ENCODE measurements around the gene BCL11A. TPM values are rescaled to one million over a fixed set of nuclear protein-coding genes. Genes with fewer than 3 reads are reported as not detected.

BCL11A gene
- polyA plus RNA-seq, 1 donor, result 15.1 TPM

DNA sequence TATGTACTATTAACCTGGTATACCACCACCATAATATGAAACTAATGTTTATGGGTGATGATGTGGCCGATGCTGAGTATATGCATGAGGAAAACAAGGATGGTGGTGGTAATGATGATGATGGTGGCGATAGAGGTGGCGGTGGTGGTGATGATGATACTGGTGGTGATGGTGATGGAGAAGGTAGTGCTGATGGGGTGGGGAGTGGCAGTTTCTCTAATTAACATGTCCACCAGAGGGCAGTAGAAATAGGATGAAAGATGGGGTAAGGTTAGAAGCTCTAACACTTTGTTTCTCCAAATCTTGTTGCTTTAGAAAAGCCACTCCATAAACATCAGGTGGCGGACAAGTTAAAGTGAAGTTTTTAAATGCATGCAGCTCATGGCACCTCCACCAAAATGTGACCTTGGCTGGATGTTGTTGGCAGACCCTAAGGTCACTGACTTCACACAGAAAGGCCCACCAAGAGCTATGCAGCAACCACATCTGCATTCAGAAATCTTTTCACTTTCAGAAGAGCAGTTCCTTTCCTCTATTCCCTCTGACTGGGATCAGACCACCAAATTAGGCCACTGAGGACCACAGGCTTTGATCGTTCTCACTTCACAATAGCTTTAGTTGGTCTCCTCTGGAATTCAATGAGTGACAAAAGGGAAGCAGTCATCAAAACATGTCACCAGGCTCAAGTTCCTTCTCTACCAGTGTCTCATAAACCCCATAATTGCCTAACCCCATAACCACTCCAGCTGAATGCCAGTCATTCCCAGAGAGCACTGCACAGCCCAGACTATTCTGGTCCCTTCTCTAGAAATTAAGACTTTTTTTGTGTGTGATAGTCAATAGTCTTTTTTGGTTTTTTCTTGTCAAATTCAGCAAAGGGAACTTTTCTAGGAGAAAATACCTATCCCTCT, 7.5 kb upstream of the BCL11A start:
- DNase-seq, result no peak

DNA sequence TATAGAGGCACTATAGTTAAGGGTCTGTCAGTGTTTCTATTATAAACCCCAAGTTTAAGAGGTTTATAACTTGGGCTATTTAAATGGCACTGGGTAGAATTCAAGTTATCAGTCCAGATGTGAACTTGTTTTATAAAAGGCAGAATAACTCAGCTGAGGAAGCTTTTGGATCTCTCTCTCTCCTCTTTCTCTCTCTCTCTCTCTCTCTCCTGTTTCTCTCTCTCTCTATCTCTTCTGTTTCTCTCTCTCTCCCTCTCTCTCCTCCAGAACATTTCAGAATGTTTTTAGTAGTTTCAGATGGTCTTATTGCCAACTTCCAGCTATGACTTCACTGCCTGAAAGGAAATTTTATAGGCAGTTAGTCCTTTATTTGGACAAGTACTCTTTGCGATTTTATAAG, 6.4 kb upstream of the BCL11A start:
- DNase-seq, result no peak

DNA sequence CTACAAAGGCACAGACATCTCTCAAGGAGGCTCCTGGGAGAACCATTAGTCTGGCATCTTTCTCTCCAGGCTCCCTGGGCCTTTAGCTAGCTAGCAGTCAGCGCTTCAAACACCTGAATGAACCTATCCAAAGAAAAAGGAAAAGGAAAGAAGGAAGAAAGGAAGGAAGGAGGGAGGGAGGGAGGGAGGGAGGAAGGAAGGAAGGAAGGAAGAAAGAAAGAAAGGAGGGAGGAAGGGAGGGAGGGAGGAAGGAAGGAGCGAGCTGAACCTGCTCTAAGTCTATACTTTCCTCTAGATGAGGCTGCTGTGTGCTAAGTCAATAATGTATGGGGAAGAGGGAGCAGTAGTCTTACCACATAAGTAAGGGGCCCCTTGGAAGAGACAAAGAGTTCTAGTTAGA, 5.1 kb upstream of the BCL11A start:
- DNase-seq, result no peak

DNA sequence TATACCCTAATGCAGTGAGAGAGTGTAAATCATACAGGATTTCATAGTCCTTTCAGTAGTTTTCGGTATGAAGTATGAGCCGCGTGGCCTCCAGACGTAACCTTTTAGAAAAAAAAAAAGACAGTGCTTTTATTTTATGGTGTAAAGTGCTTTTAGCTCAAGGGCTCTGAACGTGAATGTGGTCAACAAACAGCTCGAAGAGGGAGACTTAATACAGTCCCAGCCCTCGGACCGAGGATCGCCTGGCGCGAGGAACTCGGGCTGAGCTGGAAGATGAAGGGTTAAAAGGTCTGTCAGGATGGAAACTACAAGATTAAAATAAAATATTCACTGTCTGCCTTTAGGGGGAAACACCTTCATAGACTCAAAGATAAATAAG, 4.0 kb upstream of the BCL11A start:
- no peak for DNase-seq

DNA sequence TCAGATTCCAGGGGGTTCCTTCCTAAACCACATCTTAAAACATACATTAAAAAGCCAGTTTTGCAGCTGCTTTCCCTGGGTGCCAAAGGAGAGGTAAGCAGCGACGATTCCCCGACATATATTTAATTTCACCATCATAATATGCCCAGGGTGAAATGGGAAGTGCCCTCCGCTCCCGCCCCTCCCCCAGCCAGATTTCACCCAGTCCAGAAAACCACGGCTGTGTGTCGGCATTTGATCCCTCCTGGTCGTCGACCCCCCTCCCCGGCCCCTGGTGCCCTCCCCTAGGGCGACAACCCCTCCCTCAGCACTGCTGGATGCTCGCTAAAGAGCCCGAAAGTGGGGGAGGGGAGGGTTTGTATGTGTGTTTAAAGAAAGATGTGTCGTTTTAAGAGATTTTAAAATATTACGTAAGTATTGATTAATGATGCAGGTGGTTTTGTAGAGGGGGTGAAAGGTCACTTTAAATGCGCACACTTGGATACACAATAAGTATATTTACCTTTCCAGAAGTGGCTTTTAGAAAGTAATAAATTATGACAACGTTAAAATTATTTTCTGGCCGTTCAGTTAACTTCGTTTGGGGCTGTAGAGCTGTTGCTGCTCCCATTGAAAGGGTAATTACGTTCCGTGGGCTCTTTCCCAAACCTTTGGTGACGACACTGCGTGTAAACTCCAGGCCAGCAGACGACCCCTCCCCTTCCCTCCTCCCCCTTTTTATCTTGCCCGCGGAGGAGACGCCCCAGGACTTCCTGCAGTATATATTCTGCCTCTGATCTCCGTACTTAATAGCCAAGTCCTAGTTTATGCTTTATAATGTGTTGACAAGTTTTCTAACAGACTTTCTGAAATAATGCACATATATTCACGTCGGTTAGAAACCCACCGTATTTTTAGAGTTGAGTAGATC, 3.4 kb upstream of the BCL11A start:
- no peak for DNase-seq

DNA sequence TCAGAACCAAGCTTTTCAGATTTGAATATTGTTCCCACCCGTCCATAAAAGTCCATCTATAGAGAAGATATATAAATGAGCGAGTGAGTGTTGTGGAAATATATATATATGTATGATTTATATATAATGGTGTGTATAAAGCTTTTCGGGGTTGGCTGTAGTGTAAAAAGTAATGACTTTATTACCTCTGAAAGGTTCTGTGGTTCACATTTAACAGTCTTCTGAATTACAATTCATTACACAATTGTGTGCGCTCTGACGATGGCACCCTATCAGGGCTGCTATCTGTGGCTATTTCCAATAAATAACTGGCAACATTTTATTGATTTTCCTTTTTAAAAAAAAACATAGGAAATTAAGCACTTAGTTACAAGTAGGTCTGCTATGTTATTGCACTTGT, 2.7 kb upstream of the BCL11A start:
- DNase-seq, result no peak

DNA sequence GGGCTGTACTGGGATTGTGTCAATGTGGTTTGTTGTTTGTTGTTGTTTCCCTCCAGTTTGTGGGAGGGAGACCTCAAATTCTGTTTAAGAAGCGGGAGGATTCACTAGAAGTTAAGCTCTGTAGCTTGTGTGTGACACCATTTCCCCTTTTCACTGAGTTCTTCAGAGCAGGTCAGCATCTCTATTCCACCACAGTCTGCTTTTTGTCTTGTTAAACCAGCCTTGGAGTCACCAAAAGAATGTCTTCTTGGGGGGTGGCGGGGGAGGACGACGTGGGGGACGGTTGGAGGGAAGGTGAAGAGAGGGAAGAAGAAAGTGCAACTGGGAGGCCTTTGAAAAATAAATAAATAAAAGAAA, 2.3 kb upstream of the BCL11A start:
- DNase-seq, result no peak

DNA sequence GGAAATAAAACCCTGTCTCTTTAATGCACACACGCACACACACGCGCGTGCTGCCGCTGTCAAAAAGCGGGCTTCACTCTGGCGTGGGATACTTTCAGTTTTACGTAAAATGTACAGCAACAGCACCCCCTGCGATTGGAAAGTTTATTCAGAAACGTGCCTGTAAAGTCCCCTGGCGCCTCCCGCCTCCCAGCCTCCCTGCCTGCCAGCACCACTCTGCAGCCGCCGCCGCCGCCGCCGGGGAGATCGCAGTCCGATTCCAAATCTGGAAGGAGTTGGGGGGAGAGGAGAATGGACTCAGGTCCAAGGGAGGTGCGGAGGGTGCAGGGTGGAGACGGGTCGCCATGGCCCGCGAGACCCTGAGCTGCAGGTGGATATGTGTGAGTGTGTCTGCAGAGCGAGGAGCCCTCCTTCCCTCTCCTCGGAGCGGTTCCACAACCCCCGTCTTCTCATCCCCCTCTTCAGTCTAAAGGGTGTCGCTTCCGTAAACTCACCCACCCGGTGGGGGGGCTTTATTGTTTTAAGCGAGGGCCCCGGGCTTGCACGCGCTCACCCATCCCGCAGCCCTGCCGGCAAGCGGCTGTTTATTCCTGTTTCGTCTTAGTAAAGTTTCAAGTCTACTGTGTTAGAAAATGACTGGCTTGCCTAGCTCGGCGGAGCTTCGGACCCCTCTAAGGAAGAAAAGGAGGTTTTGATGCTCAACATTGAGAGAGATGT, 1.8 kb upstream of the BCL11A start:
- DNase-seq, result no peak

DNA sequence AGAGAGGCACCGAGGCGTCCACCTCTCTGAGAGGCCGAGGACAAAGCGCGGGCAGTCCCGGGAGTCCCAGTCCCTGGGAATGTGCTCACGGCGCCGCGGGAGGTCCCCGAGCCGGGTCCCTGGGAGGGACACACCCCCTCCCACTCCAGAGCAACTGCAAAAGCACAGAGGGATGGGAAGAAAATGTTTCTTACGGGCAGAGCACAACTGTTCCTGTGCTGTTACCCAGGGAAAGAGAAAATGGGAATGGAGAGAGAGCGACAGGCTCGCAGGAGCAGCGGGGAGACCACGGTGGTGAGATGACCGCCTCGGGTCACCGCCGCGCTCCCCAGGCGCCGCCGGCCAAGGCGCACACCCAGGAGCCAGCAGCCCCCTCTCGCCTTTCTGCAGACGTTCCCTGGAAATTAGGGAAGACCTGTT, 1.2 kb upstream of the BCL11A start:
- no peak for DNase-seq

DNA sequence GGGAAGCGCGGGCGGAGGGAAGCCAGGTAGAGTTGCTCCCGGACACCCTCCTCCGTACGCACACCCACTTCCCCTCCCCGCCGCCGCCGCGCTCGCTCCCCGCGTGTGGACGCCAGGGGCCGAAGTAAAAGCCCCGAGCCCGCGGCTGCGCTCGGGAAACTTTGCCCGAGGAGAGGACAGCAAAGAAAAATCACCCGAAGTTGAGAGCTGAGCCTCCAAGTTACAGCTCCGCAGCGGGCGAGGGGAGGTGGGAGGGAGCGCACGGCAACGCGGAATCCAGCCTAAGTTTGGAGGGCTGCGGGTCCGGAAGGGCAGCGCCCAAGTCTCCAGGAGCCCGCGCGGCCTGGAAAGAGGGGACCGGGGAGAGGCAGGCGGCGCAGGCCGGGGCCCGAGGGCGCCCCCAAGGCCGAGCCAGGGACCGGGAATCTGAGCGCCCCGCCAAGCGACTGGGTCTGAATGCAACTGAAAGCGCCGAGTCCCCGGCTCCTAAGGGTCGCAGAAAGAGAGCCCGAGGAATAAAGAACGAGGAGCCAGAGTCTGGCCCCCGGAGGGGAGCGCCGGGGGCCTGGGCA, 706 bp upstream of the BCL11A start:
- DNase-seq, result no peak

DNA sequence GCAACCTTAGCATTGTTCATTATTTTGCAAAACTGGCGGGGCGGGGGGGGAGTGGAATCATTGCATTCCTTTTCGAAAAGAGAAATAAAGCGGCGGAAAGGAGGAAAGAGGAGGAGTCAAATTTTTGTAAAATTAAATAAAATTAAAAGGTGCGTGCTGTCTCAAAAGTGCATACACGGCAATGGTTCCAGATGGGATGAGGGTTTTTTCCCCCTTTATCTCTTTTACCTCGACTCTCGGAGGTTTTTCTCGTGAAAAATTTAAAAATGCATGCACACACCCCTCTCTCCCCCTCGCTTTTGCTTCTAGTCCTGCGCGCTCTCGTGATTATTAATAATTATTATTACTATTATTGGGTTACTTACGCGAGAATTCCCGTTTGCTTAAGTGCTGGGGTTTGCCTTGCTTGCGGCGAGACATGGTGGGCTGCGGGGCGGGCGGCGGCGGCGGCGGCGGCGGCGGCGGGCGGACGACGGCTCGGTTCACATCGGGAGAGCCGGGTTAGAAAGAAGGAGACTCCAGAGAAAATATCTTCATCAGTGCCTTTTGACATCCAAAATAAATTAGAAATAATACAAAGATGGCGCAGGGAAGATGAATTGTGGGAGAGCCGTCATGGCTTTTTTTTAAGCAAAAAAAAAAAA, 481 bp downstream of the BCL11A start:
- DNase-seq, result no peak

DNA sequence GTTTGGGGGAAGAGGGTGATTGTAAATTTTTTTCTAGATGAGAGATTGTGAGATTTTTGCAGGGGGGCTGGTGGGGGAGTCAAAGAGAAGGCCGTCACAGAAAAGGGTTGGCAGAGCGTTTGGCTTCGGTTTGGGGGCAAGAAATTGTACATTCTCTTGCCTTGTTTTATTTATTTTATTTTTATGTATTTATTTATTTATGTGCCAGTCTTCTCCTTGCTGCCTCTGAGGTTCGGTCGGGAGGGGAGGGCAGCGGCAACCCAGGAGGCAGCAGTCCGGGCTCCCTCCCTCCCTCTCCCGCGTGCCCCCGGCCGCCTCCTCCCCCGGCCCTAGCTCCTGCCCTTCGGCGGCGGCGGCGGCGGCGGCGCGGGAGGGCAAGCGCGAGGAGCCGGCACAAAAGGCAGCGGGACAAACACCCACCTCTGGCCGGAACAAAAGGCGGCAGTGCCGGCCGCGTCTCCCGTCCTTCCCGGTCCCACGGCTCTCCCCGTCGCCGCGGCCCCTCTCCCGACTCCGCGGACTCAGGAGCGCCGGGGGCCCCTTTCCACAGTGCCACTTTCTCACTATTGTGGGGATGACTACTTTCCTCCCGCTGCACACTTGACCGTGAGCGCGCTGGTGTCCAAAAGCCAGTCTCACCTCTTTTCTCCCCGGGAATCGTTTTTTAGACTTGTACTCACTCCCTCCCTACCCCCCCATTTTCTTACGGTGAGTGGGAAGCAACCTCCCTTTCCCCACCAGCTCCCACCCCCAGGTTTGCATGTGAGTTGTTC, 1.2 kb downstream of the BCL11A start:
- no peak for DNase-seq

DNA sequence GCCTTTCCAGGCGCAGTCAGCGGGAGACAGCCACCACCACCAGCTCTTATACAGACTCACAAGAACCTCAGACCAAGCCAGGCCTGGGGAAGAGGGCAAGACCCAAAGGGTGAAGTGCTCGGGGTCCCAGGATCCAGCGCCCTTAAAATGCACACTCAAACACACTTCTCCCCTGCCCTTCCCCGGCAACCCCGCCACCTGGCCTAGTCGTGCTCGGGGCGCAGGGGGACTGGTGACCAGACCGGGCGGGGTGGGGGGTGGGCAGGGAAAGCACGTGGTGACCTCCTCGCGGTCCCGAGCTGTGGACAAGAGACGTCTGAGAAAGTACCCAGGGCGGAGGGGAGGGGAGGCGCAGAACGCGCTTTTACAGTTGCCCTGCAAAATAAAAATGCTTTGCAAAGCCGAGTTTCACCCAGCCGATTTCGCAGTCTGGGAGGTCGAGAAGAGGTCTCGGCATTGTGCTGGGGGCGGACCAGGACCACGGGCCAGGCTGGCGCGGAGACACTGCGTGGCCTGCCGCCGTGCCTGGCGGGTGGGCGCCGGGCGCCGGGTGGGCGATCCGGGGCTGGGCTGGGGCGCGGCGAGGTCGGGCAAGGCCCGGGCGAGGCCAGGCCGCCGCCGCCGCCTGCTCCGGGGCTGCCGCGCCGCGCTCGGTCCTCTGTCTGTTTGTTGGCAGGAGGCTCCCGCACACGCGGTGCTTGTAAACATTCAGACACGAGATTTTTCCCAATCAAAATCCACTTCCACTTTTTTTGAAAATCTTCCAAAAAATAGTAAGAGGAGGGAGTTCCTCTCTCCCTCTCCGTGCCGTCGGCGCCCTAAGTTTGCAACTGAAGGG, 2.0 kb downstream of the BCL11A start:
- no peak for DNase-seq

DNA sequence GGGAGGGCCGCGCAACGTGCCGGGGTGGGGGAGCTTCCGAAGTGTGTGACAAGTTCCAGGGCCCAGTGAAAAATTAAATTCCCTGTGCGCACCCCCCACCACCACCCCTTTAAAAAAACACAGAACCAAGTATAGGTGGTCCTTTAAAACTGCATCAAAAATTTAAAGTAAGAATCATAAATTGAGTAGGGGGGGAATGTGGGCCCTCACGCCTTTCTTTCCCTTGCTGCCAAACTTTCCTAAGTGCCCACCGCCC, 2.5 kb downstream of the BCL11A start:
- no peak for DNase-seq

DNA sequence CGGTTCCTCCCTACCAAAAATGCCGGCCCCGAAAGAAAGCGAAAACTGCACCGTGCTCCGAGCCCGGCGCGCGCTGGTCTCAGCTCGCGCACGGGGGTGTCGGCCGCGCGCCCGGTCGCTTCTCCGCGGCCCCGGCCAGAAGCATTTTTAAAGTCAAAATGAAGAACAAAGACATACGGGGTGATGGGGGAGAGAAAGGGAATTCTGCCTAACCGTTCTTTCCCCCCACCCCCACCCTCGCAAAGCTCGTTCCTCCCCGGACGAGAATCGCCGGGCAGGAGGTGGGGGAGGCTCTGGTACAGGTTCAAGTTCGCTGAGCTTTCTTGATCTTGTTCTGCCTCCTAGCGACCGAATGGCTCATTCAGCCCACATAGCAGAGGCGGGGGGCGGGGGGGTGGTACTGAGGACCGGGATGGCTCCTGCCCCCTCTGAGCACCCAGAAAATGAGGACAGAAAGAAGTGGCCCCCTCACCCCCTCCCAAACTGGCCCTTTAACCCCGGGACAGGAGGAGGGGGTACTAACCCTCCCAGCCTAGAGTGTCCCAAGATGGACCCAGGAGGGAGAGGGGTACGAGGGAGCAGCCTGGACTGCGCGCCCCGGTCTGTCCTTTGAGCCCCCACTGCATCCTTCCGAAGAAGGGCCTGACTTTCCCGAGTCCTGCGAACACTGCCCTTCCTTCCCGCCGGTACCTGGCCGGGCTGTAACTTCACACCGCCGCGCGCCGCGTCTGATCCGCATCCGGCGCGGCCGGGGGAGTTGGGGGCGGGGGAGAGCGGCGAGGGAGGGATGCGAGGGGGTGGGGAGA, 3.1 kb downstream of the BCL11A start:
- DNase-seq, result peak; percentile 91

DNA sequence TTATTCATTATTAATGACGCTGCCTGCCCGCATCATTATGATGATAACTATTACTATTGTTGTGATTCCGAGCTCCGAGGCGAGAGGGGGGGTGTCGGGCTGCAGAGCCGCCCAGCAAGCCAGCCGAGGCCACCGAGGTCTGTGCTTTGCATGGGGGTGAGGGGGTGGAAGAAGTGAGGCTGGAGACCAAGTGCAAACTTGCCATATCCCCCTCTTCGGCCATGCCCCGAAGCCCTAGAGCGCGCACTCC, 3.6 kb downstream of the BCL11A start:
- DNase-seq, result no peak

DNA sequence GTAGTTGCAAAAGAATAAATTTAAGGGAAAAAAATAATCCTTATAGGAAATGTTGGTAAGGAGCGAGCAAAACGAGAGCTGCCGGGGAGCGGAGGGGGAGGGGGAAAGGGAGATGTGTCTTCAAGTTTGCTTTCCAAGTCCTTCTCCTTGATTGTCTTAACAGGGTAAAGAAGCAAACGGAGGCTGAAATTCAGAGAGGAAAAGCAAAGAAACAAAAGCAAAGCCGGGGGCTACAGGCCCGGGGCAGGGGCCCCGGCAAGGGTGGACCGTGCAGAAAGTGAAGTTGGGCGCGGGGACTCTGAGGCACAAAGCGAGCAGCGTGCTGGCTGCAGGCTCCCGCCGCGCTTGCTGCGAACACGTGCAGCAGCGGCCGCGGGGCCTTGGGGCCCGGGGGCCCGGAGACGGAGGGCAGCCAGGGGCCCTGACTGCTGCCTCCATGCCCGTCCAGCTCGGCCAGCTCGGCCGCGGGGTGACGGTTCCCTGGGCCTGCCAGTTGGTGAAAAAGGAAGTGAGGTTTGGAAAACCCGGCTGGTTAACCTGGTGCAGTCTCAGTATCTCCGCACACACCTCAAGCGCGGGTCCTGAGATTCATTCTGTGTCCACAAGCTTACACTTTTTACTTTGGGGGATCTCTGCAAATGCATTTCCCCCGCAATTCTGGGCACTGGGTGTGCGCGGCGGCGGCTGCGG, 4.1 kb downstream of the BCL11A start:
- no peak for DNase-seq

DNA sequence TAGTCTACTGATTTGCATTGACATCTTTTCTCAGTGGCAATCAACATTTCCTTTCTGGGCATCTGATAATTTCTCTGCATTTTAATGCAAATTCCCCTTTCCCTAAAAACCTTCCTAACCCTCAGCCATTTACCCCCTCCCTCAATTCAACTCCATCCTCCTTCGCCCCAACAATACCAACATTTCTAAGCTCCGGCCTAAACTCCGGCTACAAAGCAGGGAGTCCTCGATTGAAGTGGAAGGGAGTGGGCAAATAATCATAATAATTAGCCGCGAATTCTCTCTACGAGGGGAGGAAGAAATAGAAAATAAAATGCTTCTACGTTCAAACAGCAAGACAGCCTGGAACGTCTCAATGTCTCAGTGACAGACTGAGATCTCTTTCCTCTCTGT, 4.6 kb downstream of the BCL11A start:
- no peak for DNase-seq

DNA sequence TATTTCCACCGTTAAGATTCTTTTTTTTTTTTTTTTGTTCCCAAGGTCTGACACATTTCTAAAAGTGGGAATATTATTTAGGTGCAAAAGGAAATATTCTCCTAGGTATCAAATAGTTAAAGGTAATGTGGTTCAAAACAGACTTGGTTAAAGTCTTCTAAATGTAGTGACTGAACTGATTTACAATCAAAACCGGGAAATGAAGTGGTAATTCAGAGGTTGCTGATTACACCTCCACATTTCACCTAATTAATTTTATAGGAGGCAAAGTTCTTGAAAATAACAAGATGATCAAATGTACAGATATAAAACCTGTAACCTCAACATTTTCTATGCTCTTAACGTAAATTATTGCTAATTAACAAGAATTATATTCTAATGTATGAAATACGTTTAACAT, 5.1 kb downstream of the BCL11A start:
- DNase-seq, result no peak
